HG03095 (cell line): ENCODE data around the gene SPATA2L.
"Not testable (repeated sequence)": the region's sequence is repeated elsewhere in the genome, so short reads cannot be mapped to it uniquely, and the experiment has no call there.

ENCODE experiments used
- ATAC-seq: cut with Tn5 transposase; IDR thresholded peaks from one replicate; pipeline ENCODE4 v1.9.1; 2021; ENCODE audit warnings: moderate library complexity; ENCODE audit not compliant: unreplicated experiment

The SPATA2L gene

GRCh38 chr16:89709166-89709565, 7.7 kb upstream of the SPATA2L start:
- ATAC-seq = no peak

- ATAC-seq = no peak
Observed at GRCh38 chr16:89708481-89708931, 7.0 kb upstream of the SPATA2L start.

GRCh38 chr16:89707695-89708094, 6.2 kb upstream of the SPATA2L start:
- ATAC-seq = no peak

GRCh38 chr16:89706518-89707260, 5.2 kb upstream of the SPATA2L start:
- no peak for ATAC-seq

GRCh38 chr16:89705006-89705405, 3.5 kb upstream of the SPATA2L start:
- no peak for ATAC-seq

- no peak for ATAC-seq
Observed at GRCh38 chr16:89704281-89704680, 2.8 kb upstream of the SPATA2L start.

GRCh38 chr16:89700649-89701424, 668 bp downstream of the SPATA2L start:
- no peak for ATAC-seq

- ATAC-seq = peak; percentile 34
Observed at GRCh38 chr16:89700100-89700648, 1.3 kb downstream of the SPATA2L start.

- not testable (repeated sequence) for ATAC-seq
Observed at GRCh38 chr16:89699629-89700099, 1.8 kb downstream of the SPATA2L start.

- ATAC-seq = not testable (repeated sequence)
Observed at GRCh38 chr16:89698717-89699116, 2.8 kb downstream of the SPATA2L start.

GRCh38 chr16:89697616-89698331, 3.7 kb downstream of the SPATA2L start:
- no peak for ATAC-seq

GRCh38 chr16:89697161-89697615, 4.3 kb downstream of the SPATA2L start:
- ATAC-seq = no peak

GRCh38 chr16:89696670-89697128, 4.8 kb downstream of the SPATA2L start:
- ATAC-seq = no peak

GRCh38 chr16:89695875-89696669, 5.4 kb downstream of the SPATA2L start:
- ATAC-seq = no peak

GRCh38 chr16:89695086-89695874, 6.2 kb downstream of the SPATA2L start:
- no peak for ATAC-seq

GRCh38 chr16:89694784-89695085, 6.8 kb downstream of the SPATA2L start:
- ATAC-seq = not testable (repeated sequence)

- ATAC-seq = no peak
Observed at GRCh38 chr16:89693931-89694783, 7.3 kb downstream of the SPATA2L start.

- ATAC-seq = no peak
Observed at GRCh38 chr16:89693289-89693731, 8.2 kb downstream of the SPATA2L start.
